HG03039 (cell line): ENCODE results near the gene MOB3B.

ENCODE experiments used
- ATAC-seq: cut with Tn5 transposase; IDR thresholded peaks from one replicate; pipeline ENCODE4 v1.9.1; 2021; ENCODE audit warnings: mild to moderate bottlenecking, moderate library complexity; ENCODE audit not compliant: unreplicated experiment

The MOB3B gene

DNA sequence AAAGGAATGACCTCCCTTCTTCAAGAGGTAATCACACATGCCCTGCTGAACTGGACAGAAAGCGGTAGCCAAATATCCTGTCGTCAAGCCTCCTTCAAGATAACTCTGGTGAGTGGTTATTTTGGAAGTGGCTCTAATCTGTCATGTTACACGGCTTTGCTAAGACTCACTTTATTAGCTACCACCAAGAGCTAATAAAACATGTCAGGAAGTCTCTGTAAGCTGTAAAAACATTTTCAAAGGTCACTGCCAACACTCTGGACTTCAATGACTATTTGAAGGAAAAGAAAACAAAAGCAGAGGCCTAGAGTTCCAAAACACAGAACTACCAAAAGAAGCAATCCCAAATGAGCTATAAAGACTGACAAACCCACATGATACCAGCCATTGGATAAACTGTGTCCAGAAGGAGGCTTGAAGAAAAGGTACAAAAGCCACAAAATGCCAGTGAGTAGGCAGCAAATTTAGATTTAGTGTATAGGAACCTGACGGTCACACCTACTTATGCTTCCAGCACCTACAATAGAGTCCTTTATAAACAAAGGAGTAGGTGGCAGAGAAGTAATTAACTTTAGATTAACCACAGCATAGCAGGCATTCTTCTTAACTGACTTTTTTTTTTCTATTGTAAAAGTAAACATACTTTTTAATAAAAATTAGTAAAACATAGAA is 135.3 kb downstream of the MOB3B start:
- no peak for ATAC-seq

GRCh38 chr9:27393054-27393846 is 136.4 kb downstream of the MOB3B start:
- ATAC-seq: no peak

GRCh38 chr9:27392451-27392850 is 137.2 kb downstream of the MOB3B start:
- ATAC-seq: no peak

GRCh38 chr9:27391040-27391895 is 138.3 kb downstream of the MOB3B start:
- no peak for ATAC-seq

DNA sequence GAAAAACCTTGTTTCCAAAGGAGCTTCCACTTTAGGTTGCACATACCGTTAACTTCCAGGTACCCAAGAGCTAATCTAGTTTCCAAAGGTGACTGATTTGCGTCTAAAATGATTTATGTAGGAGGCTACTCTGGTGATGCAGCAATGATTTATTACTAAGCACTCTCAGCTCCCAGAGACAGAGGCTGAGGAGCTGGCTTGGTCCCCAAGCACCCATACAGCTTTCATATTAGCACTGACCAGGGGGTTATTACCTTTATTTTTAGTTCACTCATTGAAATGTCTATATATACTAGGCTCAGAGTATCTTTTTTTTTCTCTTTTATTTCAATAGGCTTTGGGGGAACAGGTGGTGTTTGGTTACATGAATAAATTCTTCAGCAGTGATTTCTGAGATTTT is 141.5 kb downstream of the MOB3B start:
- no peak for ATAC-seq

DNA sequence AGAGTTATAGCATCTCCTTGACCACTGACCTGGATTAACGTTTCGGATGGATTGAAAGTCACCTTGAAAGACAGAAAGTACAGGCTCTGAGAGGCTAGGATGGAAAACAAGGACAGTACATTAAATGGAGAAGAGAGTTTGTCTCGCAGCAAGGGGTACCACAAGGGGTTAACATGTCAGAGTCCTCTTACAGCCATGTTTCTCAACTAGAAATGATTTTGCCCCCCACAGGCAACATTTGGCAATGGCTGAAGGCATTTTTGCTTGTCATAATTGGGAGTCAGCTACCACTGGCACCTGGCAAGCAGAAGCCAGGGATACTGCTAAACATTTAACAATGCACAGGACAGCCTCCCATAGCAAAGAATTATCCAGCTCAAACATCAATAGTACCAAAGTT is 141.9 kb downstream of the MOB3B start:
- no peak for ATAC-seq

- ATAC-seq: no peak
Observed at GRCh38 chr9:27386571-27387091, 143.0 kb downstream of the MOB3B start.

- ATAC-seq: no peak
Observed at GRCh38 chr9:27385606-27386322, 143.8 kb downstream of the MOB3B start.

GRCh38 chr9:27384262-27385014 is 145.2 kb downstream of the MOB3B start:
- no peak for ATAC-seq

DNA sequence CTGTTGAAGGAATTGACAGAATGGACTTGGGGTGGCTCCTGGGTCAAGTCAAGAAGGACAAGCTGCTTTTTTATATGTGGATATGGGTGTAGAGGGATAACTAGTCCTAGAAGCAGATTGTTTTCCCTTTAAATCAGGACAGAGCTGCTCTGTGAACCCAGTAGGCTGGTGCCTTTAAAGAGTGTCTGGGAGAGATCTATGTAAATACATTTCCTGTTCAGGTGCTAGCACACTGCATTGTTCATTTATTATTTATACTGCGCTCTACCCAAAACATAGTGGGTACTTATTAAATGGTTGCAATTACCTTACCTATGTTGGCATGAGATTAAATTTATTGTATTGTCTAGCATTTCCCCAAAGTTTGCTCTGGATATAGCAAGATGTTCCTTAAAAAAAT is 146.1 kb downstream of the MOB3B start:
- ATAC-seq: no peak

DNA sequence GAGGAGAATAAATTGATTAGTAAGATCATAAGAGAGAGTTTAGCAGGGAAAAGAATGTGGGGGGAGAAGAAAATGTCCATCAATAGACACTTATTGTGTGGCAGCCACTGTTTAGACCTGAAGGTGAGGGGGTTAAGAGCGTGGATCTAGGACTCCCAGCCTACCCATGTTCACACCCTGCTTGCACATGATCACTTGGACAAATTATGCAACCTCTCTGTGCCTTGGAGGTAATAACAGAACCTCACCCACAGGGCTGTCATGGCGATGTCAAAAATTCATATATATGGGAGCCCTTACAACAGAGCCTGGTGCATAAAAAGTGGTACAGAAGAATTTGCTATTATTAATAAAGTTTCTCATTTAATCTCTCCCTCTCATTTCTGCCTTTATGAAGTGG is 146.6 kb downstream of the MOB3B start:
- no peak for ATAC-seq

DNA sequence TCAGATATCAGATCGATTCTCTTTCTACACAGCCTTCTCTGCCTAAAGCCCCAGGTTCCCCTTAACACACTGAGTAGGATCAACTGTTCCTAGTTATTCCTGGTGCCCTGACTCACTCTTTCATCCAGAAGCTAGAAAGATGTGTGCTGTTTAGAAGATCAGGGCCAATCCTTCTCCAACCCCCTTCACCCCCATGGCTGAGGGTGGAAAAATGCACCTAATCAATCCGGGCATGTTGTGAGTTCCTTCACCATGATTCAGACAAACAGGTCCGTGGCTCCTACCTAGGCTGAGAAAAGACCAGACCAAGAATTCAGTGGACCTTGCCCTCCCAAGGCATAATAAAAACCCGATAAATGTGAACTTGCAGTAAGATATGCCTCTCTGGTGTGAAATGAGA is 147.3 kb downstream of the MOB3B start:
- no peak for ATAC-seq

- ATAC-seq: no peak
Observed at GRCh38 chr9:27379311-27380251, 150.0 kb downstream of the MOB3B start.

DNA sequence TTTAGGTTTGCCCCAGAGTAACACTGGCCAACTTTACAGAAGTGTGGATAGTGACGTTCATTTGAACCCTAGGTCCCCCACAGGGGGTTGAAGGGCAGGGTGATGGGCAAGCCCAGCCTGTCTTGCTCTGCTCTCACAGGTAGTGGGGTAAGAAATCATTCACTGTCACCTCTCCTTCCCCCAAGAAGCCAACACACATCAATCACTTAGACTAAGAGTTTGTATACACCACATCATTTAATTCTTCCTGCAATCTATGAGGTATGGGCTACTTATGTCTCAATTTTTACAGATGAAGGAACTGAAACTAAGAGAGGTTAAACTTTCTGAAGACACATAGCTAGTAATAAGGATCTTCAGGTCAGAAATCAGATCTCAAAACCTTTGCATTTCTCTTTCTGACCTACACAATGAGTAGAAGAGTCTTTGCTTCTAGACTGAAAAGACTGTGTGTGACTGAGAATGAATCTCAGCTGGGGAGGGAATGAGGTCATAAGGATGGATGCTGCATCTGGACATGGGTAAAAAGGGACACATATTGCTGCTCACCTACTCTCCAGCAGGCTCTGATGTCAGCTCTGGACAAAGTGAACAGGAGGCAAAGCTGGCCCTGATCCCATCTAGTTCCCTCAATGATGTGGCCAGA is 151.7 kb downstream of the MOB3B start:
- ATAC-seq: peak; percentile 90

GRCh38 chr9:27377147-27377807 is 152.3 kb downstream of the MOB3B start:
- ATAC-seq: peak; percentile 18

DNA sequence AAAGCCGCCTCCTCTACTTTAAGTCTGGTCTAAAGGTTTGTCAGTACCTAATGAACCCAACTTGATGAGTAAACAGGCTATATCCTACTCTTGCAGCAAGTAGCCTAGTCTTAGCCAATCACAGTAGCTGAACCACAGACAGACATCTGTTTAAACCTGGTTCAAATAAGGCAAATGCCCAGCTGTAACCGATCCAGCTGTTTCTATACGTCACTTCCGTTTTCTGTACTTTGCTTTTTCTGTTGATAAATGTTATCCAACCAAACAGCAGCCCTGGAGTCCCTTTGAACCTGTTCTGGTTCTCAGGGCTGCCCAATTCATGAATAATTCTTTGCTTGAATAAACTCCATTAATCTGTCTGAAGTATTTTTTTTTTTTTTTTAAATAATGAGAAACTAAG is 155.8 kb downstream of the MOB3B start:
- ATAC-seq: no peak

GRCh38 chr9:27372615-27373014 is 157.0 kb downstream of the MOB3B start:
- no peak for ATAC-seq

DNA sequence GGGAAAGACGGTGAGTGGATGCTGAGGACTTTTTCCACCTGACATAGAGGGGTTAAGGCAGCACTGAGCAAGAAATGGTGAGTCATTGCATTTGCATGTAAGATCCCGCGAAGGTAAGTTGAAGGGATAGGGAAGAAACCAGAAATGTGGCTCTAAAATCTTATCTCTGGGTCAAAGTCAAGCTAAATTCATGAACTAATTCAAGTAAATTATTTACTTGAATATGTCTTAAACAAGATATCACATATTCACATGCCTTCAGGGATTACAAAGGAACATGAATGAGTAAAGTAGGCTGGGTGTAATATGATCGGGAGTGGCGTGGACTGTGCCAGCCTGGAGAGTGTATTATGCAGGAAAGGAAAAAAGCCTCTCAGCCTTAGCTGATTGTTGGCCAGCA is 158.2 kb downstream of the MOB3B start:
- ATAC-seq: no peak
